ENCODE results near the gene EDDM3A. TPM values are rescaled to one million over a fixed set of nuclear protein-coding genes. Genes with fewer than 3 reads are reported as not detected.

Gene EDDM3A
- total RNA-seq, 4 donors from 2014 or later: not detected

DNA sequence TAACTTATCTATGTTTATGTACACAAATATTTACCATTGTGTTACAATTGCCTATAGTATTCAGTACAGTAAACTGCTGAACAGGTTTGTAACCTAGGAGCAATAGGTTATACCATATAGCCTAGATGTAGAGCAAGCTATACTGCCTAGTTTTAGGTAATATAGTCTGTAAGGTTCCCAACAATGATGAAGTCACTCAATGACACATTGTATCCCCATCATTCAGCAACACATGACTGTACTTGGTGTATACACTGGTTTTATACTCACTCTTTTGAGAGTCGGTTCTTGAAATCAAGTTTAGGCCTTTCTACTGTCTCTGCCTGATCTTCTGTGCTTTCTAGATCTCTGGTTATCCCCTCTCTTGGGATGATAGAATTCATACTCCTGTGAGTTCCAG lies 51.5 kb downstream of the EDDM3A start:
- no peak for DNase-seq (ENCODE audit: low spot score in 2 of 2)
- TF ChIP-seq, protein P1, sequence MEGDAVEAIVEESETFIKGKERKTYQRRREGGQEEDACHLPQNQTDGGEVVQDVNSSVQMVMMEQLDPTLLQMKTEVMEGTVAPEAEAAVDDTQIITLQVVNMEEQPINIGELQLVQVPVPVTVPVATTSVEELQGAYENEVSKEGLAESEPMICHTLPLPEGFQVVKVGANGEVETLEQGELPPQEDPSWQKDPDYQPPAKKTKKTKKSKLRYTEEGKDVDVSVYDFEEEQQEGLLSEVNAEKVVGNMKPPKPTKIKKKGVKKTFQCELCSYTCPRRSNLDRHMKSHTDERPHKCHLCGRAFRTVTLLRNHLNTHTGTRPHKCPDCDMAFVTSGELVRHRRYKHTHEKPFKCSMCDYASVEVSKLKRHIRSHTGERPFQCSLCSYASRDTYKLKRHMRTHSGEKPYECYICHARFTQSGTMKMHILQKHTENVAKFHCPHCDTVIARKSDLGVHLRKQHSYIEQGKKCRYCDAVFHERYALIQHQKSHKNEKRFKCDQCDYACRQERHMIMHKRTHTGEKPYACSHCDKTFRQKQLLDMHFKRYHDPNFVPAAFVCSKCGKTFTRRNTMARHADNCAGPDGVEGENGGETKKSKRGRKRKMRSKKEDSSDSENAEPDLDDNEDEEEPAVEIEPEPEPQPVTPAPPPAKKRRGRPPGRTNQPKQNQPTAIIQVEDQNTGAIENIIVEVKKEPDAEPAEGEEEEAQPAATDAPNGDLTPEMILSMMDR (IDR thresholded peaks at IDR 0.05): no peak
- no peak overlapping the region for H3K4me3 ChIP-seq (ENCODE audit: low read depth, poor library complexity, severe bottlenecking)
- intact Hi-C loops (cut with DNase I; ENCODE audit: low total_unique reads): no loop called here
- WGBS, 2 donors: 73 to 95% methylated on average over 1 of the region's 1 CpG

Other genes starting within 250 kb of the EDDM3A start
- gene RNASE10, start 240.3 kb upstream of the EDDM3A start, total RNA-seq: not detected
- not detected for gene RNASE9, start 184.8 kb upstream of the EDDM3A start, total RNA-seq
- not detected for gene RNASE11, start 157.9 kb upstream of the EDDM3A start, total RNA-seq
- not detected for gene RNASE12, start 154.5 kb upstream of the EDDM3A start, total RNA-seq
- gene OR6S1, start 104.2 kb upstream of the EDDM3A start, total RNA-seq: not detected
- 100 to 1,000 TPM in 2 of 4 donors, 10 to 100 TPM in 2; 67.3 to 102 (median 90.6) TPM for gene RNASE4, start 61.3 kb upstream of the EDDM3A start, total RNA-seq
- gene ANG, start 57.1 kb upstream of the EDDM3A start, total RNA-seq: 10 to 100 TPM; 19.8 to 45.5 (median 32.1) TPM
- not detected for gene EDDM3B, start 22.5 kb downstream of the EDDM3A start, total RNA-seq
- gene RNASE6, start 35.4 kb downstream of the EDDM3A start, total RNA-seq: 10 to 100 TPM in 1 of 4 donors, 1 to 10 TPM in 3; 1.7 to 15.4 (median 6.6) TPM
- 100 to 1,000 TPM in 1 of 4 donors, 10 to 100 TPM in 3; 42.6 to 129 (median 87.7) TPM for gene RNASE1, start 57.0 kb downstream of the EDDM3A start, total RNA-seq
- not detected for gene RNASE3, start 145.5 kb downstream of the EDDM3A start, total RNA-seq
- gene RNASE2, start 209.6 kb downstream of the EDDM3A start, total RNA-seq: under 1 TPM in 1 of 4 donors, not detected in 3; 0.96 TPM
- gene METTL17, start 244.1 kb downstream of the EDDM3A start, total RNA-seq: 100 to 1,000 TPM in 2 of 4 donors, 10 to 100 TPM in 2; 73.0 to 152 (median 91.6) TPM